CD14-positive monocyte (primary cell): ENCODE results near the gene PTPRN2. TPM values are rescaled to one million over a fixed set of nuclear protein-coding genes. Genes with fewer than 3 reads are reported as not detected.

Experiments used
- DNase-seq, 3 donors: peaks; one replicate each; pipeline ENCODE4 v3.0.0-alpha.2; 2011 to 2022
- H2AFZ ChIP-seq: 2 replicates; pipeline ENCODE4 v1.6.0; 2012; ENCODE audit warnings: mild to moderate bottlenecking, low read depth, low read length, inconsistent platforms; ENCODE audit not compliant: insufficient read depth, poor library complexity, severe bottlenecking
- H3K27ac ChIP-seq, 2 donors: 1 replicate in 1 of 2; 2 replicates in 1 of 2; pipeline ENCODE4 v1.5.1; 2012 to 2013; ENCODE audit warnings: low read length in 2 of 2, control low read depth in 1 of 2, inconsistent platforms in 1 of 2, low read depth in 1 of 2, mild to moderate bottlenecking in 1 of 2
- H3K27me3 ChIP-seq, 2 donors: one replicate each; pipeline versions ENCODE4 v1.6.0 to v1.6.1; 2011 to 2013; ENCODE audit warnings: low read length in 2 of 2; ENCODE audit not compliant: control insufficient read depth in 2 of 2, insufficient read depth in 2 of 2
- H3K36me3 ChIP-seq, 2 donors: replicated peaks in 1 of 2; 1 replicate in 1 of 2; 2 replicates in 1 of 2; pipeline versions ENCODE4 v1.5.1 to v1.6.1; 2012 to 2013; ENCODE audit warnings: low read length in 2 of 2, control low read depth in 1 of 2, inconsistent platforms in 1 of 2, mild to moderate bottlenecking in 1 of 2; ENCODE audit not compliant: insufficient read depth in 2 of 2, control insufficient read depth in 1 of 2
- H3K4me1 ChIP-seq, 2 donors: 1 replicate in 1 of 2; 2 replicates in 1 of 2; pipeline versions ENCODE4 v1.5.1 to v1.6.1; 2012 to 2013; ENCODE audit warnings: low read length in 2 of 2, control low read depth in 1 of 2, inconsistent platforms in 1 of 2, mild to moderate bottlenecking in 1 of 2, moderate library complexity in 1 of 2; ENCODE audit not compliant: insufficient read depth in 2 of 2, control insufficient read depth in 1 of 2
- H3K4me2 ChIP-seq: replicated peaks from 2 replicates; pipeline ENCODE3; 2012; ENCODE audit warnings: low read length, moderate library complexity, mild to moderate bottlenecking; ENCODE audit not compliant: poor library complexity, severe bottlenecking; ENCODE audit errors: extremely low read depth
- H3K4me3 ChIP-seq, 3 experiments: fragments of 200-600 bp in 1 of 3; sonication (generic) in 1 of 3; replicated peaks in 1 of 3; 1 replicate in 2 of 3; 2 replicates in 1 of 3; pipeline ENCODE4 v1.5.1; 2011 to 2013; ENCODE audit warnings: low read length in 3 of 3, mild to moderate bottlenecking in 3 of 3, control low read depth in 2 of 3, low read depth in 2 of 3, inconsistent platforms in 1 of 3, moderate library complexity in 1 of 3
- H3K79me2 ChIP-seq: 2 replicates; pipeline ENCODE4 v1.6.0; 2012; ENCODE audit warnings: mild to moderate bottlenecking, control low read depth, inconsistent platforms, low read length, moderate library complexity; ENCODE audit not compliant: insufficient read depth
- H3K9ac ChIP-seq: 2 replicates; pipeline ENCODE4 v1.6.0; 2017; ENCODE audit warnings: low read length, mild to moderate bottlenecking; ENCODE audit not compliant: insufficient read depth, poor library complexity, severe bottlenecking
- H3K9me3 ChIP-seq, 2 donors: replicated peaks in 1 of 2; 1 replicate in 1 of 2; 2 replicates in 1 of 2; pipeline versions ENCODE4 v1.5.1 to v1.6.1; 2012 to 2013; ENCODE audit warnings: low read length in 2 of 2, control low read depth in 1 of 2; ENCODE audit not compliant: control insufficient read depth in 1 of 2, insufficient read depth in 1 of 2
- H4K20me1 ChIP-seq: 2 replicates; pipeline ENCODE4 v1.6.0; 2012; ENCODE audit warnings: mild to moderate bottlenecking, low read length, control low read depth, moderate library complexity; ENCODE audit not compliant: insufficient read depth
- H3K27ac Mint-ChIP-seq, 7 donors: one replicate each; pipeline ENCODE4 v1.8.0; 2020; ENCODE audit warnings: mild to moderate bottlenecking in 7 of 7, mixed read lengths in 7 of 7, moderate library complexity in 6 of 7, inconsistent platforms in 2 of 7
- H3K27me3 Mint-ChIP-seq, 3 donors: one replicate each; pipeline ENCODE4 v1.8.0; 2021 to 2022; ENCODE audit warnings: low read depth in 3 of 3, mild to moderate bottlenecking in 3 of 3, mixed read lengths in 3 of 3, moderate library complexity in 3 of 3, inconsistent platforms in 1 of 3
- H3K36me3 Mint-ChIP-seq, 2 donors: one replicate each; pipeline ENCODE4 v1.8.0; 2020; ENCODE audit warnings: mixed read lengths in 2 of 2, inconsistent platforms in 1 of 2, mild to moderate bottlenecking in 1 of 2
- H3K4me1 Mint-ChIP-seq: one replicate; pipeline ENCODE4 v1.8.0; 2020; ENCODE audit warnings: mild to moderate bottlenecking, mixed read lengths
- H3K4me3 Mint-ChIP-seq, 2 donors: one replicate each; pipeline ENCODE4 v1.8.0; 2020; ENCODE audit warnings: mild to moderate bottlenecking in 2 of 2, mixed read lengths in 2 of 2, moderate library complexity in 1 of 2
- H3K9me3 Mint-ChIP-seq, 7 donors: one replicate each; pipeline ENCODE4 v1.8.0; 2020 to 2022; ENCODE audit warnings: mixed read lengths in 7 of 7, mild to moderate bottlenecking in 6 of 7, moderate library complexity in 6 of 7, inconsistent platforms in 2 of 7
- WGBS: methylation state at CpG from one replicate; pipeline ENCODE4 v1.1.5; 2013; ENCODE audit warnings: missing lambda C conversion rate; ENCODE audit not compliant: insufficient coverage; 5-methylcytosine and 5-hydroxymethylcytosine counted together
- intact Hi-C, 2 donors: fragments of 100-400 bp; cut with micrococcal nuclease; formaldehyde crosslinking; loops; one replicate each; pipeline versions ENCODE4 v1.15.0 to v1.15.1; 2023
- polyA plus RNA-seq, 3 donors: library from polyadenylated mRNA; depleted of rRNA in 1 of 3; unstranded in 2 of 3; stranded (reverse) in 1 of 3; fragments of 300-500 nt in 2 of 3; fragments of >200 nt in 1 of 3; fragmentation: Illumina TruSeq in 2 of 3; gene quantifications; 1 replicate in 2 of 3; 2 replicates in 1 of 3; pipeline ENCODE4 v1.2.3, GENCODE V29; 2012 to 2021
- TF ChIP-seq, protein P1 (sequence below): fragments of 200-600 bp; IDR thresholded peaks from one replicate; pipeline ENCODE4 v1.8.0; 2022; ENCODE audit warnings: antibody characterized with exemption, mild to moderate bottlenecking

The PTPRN2 gene
- polyA plus RNA-seq, 3 donors: 0.25 to 1.4 (median 0.97) TPM

GRCh38 chr7:157985636-157986035 lies 602.0 kb downstream of the PTPRN2 start:
- Histone ChIP-seq H2AFZ (no peak overlapping the region), H3K36me3 (no peaks in the 10 kb centered on the region), H3K4me1 (no peaks in the 10 kb centered on the region), H3K9ac (no peak overlapping the region), H3K27ac (no peak overlapping the region), H3K9me3 (no peaks in the 10 kb centered on the region), H3K79me2 (no peaks in the 10 kb centered on the region), H3K4me3 (no peak overlapping the region), H3K4me2 (no peak overlapping the region), H4K20me1 (no peaks in the 10 kb centered on the region), H3K27me3 (no peaks in the 10 kb centered on the region)
- Mint-ChIP-seq H3K4me1 (no peaks in the 10 kb centered on the region), H3K4me3 (no peak overlapping the region), H3K27ac (no peak overlapping the region), H3K27me3 (peaks cover 0 to 7% (median 2%) of the 10 kb centered on the region in 3 donors), H3K9me3 (no peaks in the 10 kb centered on the region), H3K36me3 (no peaks in the 10 kb centered on the region)
- TF ChIP-seq, protein P1, sequence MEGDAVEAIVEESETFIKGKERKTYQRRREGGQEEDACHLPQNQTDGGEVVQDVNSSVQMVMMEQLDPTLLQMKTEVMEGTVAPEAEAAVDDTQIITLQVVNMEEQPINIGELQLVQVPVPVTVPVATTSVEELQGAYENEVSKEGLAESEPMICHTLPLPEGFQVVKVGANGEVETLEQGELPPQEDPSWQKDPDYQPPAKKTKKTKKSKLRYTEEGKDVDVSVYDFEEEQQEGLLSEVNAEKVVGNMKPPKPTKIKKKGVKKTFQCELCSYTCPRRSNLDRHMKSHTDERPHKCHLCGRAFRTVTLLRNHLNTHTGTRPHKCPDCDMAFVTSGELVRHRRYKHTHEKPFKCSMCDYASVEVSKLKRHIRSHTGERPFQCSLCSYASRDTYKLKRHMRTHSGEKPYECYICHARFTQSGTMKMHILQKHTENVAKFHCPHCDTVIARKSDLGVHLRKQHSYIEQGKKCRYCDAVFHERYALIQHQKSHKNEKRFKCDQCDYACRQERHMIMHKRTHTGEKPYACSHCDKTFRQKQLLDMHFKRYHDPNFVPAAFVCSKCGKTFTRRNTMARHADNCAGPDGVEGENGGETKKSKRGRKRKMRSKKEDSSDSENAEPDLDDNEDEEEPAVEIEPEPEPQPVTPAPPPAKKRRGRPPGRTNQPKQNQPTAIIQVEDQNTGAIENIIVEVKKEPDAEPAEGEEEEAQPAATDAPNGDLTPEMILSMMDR: no peak
- intact Hi-C loops: no loop called here
- 92% methylated on average over 9 of the region's 15 CpGs for WGBS
- no peak for DNase-seq

GRCh38 chr7:157984423-157985163 lies 603.0 kb downstream of the PTPRN2 start:
- Mint-ChIP-seq H3K27ac (no peak overlapping the region), H3K36me3 (no peaks in the 10 kb centered on the region), H3K4me1 (no peaks in the 10 kb centered on the region), H3K9me3 (no peaks in the 10 kb centered on the region), H3K4me3 (no peak overlapping the region), H3K27me3 (peaks cover 0 to 7% (median 2%) of the 10 kb centered on the region in 3 donors)
- Histone ChIP-seq H3K36me3 (no peaks in the 10 kb centered on the region), H3K79me2 (no peaks in the 10 kb centered on the region), H2AFZ (no peak overlapping the region), H3K27ac (no peak overlapping the region), H4K20me1 (no peaks in the 10 kb centered on the region), H3K27me3 (no peaks in the 10 kb centered on the region), H3K4me1 (no peaks in the 10 kb centered on the region), H3K9ac (no peak overlapping the region), H3K4me2 (no peak overlapping the region), H3K9me3 (no peaks in the 10 kb centered on the region), H3K4me3 (no peak overlapping the region)
- 91% methylated on average over 19 of the region's 25 CpGs for WGBS
- TF ChIP-seq, protein P1: no peak
- no peak for DNase-seq
- intact Hi-C loops: no loop called here
